Measurements from ENCODE around the gene IL15RA.

IL15RA gene

GRCh38 chr10:5977471-5978229 is at the start of gene IL15RA:
Gene IL15RA, minus strand, starts transcription at chr10:5977543. Its CDS starts 51 bp downstream, at chr10:5977492.
- no peak for DNase-seq (ENCODE audit: low read depth)

GRCh38 chr10:6025683-6026255 is 48.4 kb upstream of the IL15RA start:
- DNase-seq (ENCODE audit: low read depth): no peak

- no peak for DNase-seq (ENCODE audit: low read depth)
Observed at GRCh38 chr10:6024334-6024682, 47.0 kb upstream of the IL15RA start.

- no peak for DNase-seq (ENCODE audit: low read depth)
Observed at GRCh38 chr10:6023661-6024333, 46.5 kb upstream of the IL15RA start.

- DNase-seq (ENCODE audit: low read depth): no peak
Observed at GRCh38 chr10:6022660-6023059, 45.3 kb upstream of the IL15RA start.

- DNase-seq (ENCODE audit: low read depth): no peak
Observed at GRCh38 chr10:6020826-6021225, 43.5 kb upstream of the IL15RA start.

- no peak for DNase-seq (ENCODE audit: low read depth)
Observed at GRCh38 chr10:6019796-6020195, 42.5 kb upstream of the IL15RA start.

- no peak for DNase-seq (ENCODE audit: low read depth)
Observed at GRCh38 chr10:6019010-6019782, 41.9 kb upstream of the IL15RA start.

GRCh38 chr10:6018422-6018821 is 41.1 kb upstream of the IL15RA start:
- no peak for DNase-seq (ENCODE audit: low read depth)

GRCh38 chr10:6017781-6018354 is 40.5 kb upstream of the IL15RA start:
- DNase-seq (ENCODE audit: low read depth): no peak

- no peak for DNase-seq (ENCODE audit: low read depth)
Observed at GRCh38 chr10:6014241-6014761, 37.0 kb upstream of the IL15RA start.

- DNase-seq (ENCODE audit: low read depth): no peak
Observed at GRCh38 chr10:6013413-6014192, 36.3 kb upstream of the IL15RA start.

GRCh38 chr10:6012121-6012905 is 35.0 kb upstream of the IL15RA start:
- DNase-seq (ENCODE audit: low read depth): no peak

- no peak for DNase-seq (ENCODE audit: low read depth)
Observed at GRCh38 chr10:6011558-6011957, 34.2 kb upstream of the IL15RA start.

GRCh38 chr10:6010569-6010968 is 33.2 kb upstream of the IL15RA start:
- no peak for DNase-seq (ENCODE audit: low read depth)

- no peak for DNase-seq (ENCODE audit: low read depth)
Observed at GRCh38 chr10:6009961-6010360, 32.6 kb upstream of the IL15RA start.

GRCh38 chr10:6009150-6009549 is 31.8 kb upstream of the IL15RA start:
- no peak for DNase-seq (ENCODE audit: low read depth)

GRCh38 chr10:6008497-6009142 is 31.3 kb upstream of the IL15RA start:
- DNase-seq (ENCODE audit: low read depth): no peak

GRCh38 chr10:6006991-6007390 is 29.6 kb upstream of the IL15RA start:
- no peak for DNase-seq (ENCODE audit: low read depth)

- DNase-seq (ENCODE audit: low read depth): no peak
Observed at GRCh38 chr10:6006546-6006945, 29.2 kb upstream of the IL15RA start.

All from CMK (cell line).